ENCODE results near the gene BNC2. TPM values are rescaled to one million over a fixed set of nuclear protein-coding genes. Genes with fewer than 3 reads are reported as not detected.

BNC2 gene
- total RNA-seq, 6 experiments from 2014 or later: 0.22 to 0.80 (median 0.36) TPM

DNA sequence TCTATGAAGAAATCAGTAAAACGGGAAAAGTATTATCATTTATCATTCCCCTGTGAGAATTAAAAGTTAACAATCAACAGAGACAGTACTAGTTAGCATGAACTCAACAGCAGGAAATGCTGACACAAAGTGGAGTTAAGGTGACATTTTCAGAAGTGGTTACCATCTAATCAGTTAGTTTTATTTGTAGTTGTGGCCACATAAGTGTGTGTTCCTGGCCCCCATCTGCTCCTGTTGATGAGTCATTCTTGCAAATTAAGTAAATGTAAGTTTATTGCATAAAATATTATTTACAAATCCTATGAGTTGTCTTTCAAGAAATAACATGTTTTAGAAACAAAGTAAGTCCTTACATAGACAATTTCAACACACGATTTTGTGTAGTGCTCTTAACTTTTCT is 8.9 kb upstream of the BNC2 start:
- no peaks in the 10 kb centered on the region for H3K4me1 ChIP-seq
- H3K36me3 ChIP-seq: no peaks in the 10 kb centered on the region
- no peaks in the 10 kb centered on the region for H3K9me3 ChIP-seq
- WGBS (ENCODE audit: insufficient coverage, low coverage, low lambda C conversion rate, missing lambda C conversion rate): 45% methylated on average over 2 of the region's 2 CpGs
- TF ChIP-seq, protein P1, sequence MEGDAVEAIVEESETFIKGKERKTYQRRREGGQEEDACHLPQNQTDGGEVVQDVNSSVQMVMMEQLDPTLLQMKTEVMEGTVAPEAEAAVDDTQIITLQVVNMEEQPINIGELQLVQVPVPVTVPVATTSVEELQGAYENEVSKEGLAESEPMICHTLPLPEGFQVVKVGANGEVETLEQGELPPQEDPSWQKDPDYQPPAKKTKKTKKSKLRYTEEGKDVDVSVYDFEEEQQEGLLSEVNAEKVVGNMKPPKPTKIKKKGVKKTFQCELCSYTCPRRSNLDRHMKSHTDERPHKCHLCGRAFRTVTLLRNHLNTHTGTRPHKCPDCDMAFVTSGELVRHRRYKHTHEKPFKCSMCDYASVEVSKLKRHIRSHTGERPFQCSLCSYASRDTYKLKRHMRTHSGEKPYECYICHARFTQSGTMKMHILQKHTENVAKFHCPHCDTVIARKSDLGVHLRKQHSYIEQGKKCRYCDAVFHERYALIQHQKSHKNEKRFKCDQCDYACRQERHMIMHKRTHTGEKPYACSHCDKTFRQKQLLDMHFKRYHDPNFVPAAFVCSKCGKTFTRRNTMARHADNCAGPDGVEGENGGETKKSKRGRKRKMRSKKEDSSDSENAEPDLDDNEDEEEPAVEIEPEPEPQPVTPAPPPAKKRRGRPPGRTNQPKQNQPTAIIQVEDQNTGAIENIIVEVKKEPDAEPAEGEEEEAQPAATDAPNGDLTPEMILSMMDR (IDR thresholded peaks at IDR 0.05): no peak
- no peak for TF ChIP-seq POLR2A (IDR thresholded peaks at IDR 0.05)
- no peak overlapping the region for H3K4me3 ChIP-seq
- ATAC-seq (no peak), DNase-seq (no peak)
- H3K27me3 ChIP-seq: no peaks in the 10 kb centered on the region
- intact Hi-C loops (cut with DNase I): no loop called here
- no peak overlapping the region for H3K27ac ChIP-seq

DNA sequence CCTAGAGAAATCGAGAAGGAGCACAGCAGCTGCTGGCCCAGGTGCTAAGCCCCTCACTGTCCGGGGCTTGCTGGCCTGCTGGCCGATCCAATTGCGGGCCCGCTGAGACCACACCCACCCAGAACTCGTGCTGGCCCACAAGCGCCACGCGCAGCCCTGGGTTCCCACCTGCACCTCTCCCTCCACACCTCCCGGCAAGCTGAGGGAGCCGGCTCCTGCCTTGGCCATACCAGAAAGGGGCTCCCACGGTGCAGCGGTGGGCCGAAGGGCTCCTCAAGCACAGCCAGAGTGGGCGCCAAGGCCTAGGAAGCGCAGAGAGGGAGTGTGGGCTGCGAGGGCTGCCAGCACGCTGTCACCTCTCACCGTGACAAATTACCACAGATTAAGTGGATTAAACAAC is 6.8 kb upstream of the BNC2 start:
- TF ChIP-seq POLR2A (IDR thresholded peaks at IDR 0.05): no peak
- TF ChIP-seq, protein P1 (IDR thresholded peaks at IDR 0.05): no peak
- H3K4me1 ChIP-seq: no peaks in the 10 kb centered on the region
- no peaks in the 10 kb centered on the region for H3K36me3 ChIP-seq
- intact Hi-C loops (cut with DNase I): no loop called here
- ATAC-seq: no peak
- H3K27ac ChIP-seq: no peak overlapping the region
- H3K27me3 ChIP-seq: no peaks in the 10 kb centered on the region
- 67% methylated on average over 7 of the region's 19 CpGs for WGBS (ENCODE audit: insufficient coverage, low coverage, low lambda C conversion rate, missing lambda C conversion rate)
- no peaks in the 10 kb centered on the region for H3K9me3 ChIP-seq
- H3K4me3 ChIP-seq: no peak overlapping the region
- no peak for DNase-seq

DNA sequence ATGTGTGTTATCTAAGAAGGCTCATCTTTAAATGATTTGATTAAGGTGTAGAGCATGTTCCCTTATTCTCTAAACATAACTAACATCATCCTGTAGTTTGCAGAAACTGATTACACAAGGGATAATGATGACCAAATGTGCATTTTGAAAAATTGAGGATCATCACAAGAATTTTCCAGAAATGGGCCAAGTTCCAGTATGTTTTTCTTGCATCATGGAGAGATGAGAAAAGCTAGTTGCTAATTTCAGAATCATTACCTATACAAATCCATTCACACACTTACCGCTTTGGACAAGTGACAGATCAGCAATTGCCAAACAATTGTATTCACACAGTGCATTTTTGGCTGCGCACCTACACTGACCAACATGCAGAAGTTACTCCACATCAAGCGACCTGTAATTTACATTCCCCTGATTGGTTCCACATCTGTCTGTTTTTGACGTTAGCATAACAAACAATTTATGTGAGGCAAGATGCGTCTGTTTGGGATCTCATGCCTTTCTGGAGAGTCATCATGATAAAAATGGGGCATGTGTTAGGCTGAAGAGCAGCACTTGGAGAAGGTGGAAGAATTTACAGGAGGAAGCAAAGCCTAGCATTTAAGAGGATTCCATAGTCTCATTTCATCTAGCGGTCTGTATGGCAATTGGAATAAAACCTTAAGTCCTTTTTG is 2.8 kb upstream of the BNC2 start:
- Histone ChIP-seq H3K27ac (no peak overlapping the region), H3K9me3 (no peaks in the 10 kb centered on the region), H3K4me3 (no peak overlapping the region), H3K36me3 (no peaks in the 10 kb centered on the region), H3K4me1 (peaks cover 0 to 18% (median 0%) of the 10 kb centered on the region in 4 donors), H3K27me3 (peaks cover 0 to 8% of the 10 kb centered on the region in 2 donors)
- no peak for TF ChIP-seq POLR2A (IDR thresholded peaks at IDR 0.05)
- TF ChIP-seq, protein P1 (IDR thresholded peaks at IDR 0.05): no peak
- ATAC-seq (no peak), DNase-seq (no peak)
- intact Hi-C loops (cut with DNase I): no loop called here
- 70% methylated on average over 6 of the region's 6 CpGs for WGBS (ENCODE audit: insufficient coverage, low coverage, low lambda C conversion rate, missing lambda C conversion rate)

DNA sequence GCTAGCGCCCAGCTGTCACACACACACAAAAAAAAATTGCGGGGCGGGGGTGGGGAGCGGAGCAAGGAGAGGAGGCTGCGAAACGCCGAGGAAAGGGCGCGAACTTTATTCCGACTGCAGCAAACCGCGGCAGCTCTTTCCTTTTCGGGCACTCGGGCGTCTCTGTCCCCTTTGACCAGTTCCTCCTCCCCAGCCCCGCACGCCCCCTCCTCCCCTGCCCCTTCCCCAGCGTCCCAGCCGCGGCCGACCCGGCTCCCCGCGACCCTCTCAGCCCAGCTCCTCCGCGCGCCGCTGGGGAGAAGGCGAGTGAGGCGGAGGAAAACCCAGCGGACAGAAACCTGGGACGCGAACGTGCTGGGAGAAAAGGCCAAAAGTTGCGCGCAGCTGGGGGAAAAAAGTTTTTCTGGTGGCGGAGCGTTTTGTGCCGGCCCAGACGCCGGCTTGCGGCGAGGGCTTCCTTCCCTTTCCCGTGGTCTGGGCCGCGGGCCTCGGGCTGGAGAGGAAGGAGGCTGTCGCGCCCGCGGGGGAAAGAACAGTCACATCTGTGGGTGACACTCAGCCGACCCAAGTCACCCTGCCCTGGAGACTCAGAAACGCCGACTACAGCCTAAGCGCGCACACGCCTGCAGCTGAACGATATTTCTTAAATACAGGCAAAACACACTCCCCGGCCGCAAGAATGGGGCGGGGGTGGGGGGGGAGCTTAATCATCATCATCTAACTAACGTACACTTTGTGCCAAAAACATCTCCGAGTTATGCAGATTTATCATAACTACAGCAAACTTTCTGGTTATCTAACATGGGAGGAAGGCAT is 1.1 kb upstream of the BNC2 start:
- Histone ChIP-seq H3K4me3 (peak overlapping the region; percentile 42 to 53 (median 42)), H3K4me1 (peaks cover 0 to 18% (median 0%) of the 10 kb centered on the region in 4 donors), H3K36me3 (no peaks in the 10 kb centered on the region), H3K9me3 (no peaks in the 10 kb centered on the region), H3K27me3 (peaks cover 0 to 8% of the 10 kb centered on the region in 2 donors), H3K27ac (peak overlapping the region in 1 of 3 donors; percentile 9)
- DNase-seq: peak in 2 of 3 donors; percentile 57 to 61
- ATAC-seq: peak; percentile 53 to 79 (median 70)
- WGBS (ENCODE audit: insufficient coverage, low coverage, low lambda C conversion rate, missing lambda C conversion rate): 1% methylated on average over 34 of the region's 63 CpGs
- intact Hi-C loops (cut with DNase I): no loop called here
- TF ChIP-seq, protein P1 (IDR thresholded peaks at IDR 0.05): no peak
- no peak for TF ChIP-seq POLR2A (IDR thresholded peaks at IDR 0.05)

Data from right lobe of liver (tissue), 6 donors.